Measurements from ENCODE around the gene MPDZ. TPM values are rescaled to one million over a fixed set of nuclear protein-coding genes. Genes with fewer than 3 reads are reported as not detected.

MPDZ gene
- total RNA-seq, 2 donors from 2014 or later = 57.3 to 61.5 TPM

DNA sequence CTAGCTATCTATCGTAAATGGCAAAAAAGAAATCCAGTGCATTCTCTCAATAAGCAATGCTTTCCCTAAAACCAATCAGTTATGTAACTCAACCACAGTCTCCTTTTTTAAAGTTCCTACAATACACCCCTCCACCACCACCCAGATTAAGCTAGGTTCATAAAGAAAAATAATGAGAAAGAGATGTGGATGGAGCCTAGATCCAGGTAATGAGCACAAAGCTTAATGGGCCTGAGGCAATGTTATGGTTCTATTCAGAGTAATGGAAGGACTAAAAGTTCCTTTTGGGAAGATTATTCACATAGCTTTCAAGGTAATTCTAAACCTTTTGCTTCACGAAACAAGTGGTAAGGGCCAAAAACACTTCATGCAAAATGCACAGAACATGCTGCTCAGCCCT is 113.5 kb downstream of the MPDZ start:
- H3K4me1 ChIP-seq = no peaks in the 10 kb centered on the region
- H3K27me3 ChIP-seq = no peaks in the 10 kb centered on the region
- H3K36me3 ChIP-seq = peaks cover 17% of the 10 kb centered on the region
- no peak overlapping the region for H3K4me3 ChIP-seq
- H3K27ac ChIP-seq = no peak overlapping the region
- no peak for DNase-seq (ENCODE audit: low spot score)
- H3K9me3 ChIP-seq = no peaks in the 10 kb centered on the region
- TF ChIP-seq, protein P1, sequence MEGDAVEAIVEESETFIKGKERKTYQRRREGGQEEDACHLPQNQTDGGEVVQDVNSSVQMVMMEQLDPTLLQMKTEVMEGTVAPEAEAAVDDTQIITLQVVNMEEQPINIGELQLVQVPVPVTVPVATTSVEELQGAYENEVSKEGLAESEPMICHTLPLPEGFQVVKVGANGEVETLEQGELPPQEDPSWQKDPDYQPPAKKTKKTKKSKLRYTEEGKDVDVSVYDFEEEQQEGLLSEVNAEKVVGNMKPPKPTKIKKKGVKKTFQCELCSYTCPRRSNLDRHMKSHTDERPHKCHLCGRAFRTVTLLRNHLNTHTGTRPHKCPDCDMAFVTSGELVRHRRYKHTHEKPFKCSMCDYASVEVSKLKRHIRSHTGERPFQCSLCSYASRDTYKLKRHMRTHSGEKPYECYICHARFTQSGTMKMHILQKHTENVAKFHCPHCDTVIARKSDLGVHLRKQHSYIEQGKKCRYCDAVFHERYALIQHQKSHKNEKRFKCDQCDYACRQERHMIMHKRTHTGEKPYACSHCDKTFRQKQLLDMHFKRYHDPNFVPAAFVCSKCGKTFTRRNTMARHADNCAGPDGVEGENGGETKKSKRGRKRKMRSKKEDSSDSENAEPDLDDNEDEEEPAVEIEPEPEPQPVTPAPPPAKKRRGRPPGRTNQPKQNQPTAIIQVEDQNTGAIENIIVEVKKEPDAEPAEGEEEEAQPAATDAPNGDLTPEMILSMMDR (IDR thresholded peaks at IDR 0.05) = no peak

DNA sequence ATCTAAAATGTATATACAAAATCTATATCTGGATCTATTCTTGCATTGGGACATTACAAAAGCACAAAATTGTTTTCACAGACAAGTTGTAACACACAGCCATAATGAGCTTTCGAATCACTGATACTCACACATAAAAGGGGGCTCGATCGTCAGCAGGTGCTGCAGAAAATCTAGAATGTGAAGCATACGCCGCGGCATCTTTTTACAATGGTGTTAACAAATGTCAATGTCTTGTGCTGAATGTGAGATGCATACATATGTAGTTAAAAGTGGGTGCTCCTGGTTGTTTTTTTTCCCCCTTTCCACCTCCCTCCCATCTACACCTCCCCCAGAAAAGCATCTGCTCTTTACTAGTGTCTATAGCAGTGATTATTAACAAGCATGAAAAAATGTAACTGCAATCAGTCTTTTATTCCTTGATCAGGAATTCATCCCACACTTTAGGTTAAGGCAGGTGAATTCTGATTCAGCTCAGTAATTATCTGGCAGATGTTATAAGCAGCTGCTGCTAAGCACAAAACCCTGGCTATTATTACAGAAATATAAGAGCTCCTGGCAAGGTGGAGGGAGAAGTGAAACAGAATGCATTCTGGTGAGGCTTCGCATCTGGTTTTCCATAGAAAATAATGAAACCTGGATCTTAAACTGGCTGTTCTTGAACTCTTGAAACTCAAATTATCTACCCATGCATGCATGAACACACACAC is 114.1 kb downstream of the MPDZ start:
- TF ChIP-seq, protein P1 (IDR thresholded peaks at IDR 0.05) = no peak
- Histone ChIP-seq H3K4me1 (no peaks in the 10 kb centered on the region), H3K27me3 (no peaks in the 10 kb centered on the region), H3K27ac (no peak overlapping the region), H3K4me3 (no peak overlapping the region), H3K9me3 (no peaks in the 10 kb centered on the region), H3K36me3 (peaks cover 17% of the 10 kb centered on the region)
- no peak for DNase-seq (ENCODE audit: low spot score)

DNA sequence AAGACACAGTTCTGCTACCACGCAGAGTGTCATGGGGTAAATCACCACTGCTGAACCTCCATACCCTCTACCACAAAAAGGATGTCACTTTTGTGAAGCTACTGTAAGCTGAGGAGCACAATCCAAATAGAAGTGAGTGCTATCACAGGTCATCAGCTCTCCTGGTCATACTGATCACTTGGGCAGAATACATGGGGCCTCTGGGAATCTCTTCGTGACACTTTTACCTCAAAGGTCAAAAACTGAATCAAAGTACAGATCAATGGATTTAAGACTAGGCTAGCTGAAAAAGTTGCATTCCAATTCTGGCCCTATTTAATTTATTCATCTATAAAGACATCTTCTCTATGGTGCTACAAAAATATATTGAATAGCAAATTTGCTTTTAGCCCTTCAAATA is 115.5 kb downstream of the MPDZ start:
- H3K4me3 ChIP-seq = no peak overlapping the region

DNA sequence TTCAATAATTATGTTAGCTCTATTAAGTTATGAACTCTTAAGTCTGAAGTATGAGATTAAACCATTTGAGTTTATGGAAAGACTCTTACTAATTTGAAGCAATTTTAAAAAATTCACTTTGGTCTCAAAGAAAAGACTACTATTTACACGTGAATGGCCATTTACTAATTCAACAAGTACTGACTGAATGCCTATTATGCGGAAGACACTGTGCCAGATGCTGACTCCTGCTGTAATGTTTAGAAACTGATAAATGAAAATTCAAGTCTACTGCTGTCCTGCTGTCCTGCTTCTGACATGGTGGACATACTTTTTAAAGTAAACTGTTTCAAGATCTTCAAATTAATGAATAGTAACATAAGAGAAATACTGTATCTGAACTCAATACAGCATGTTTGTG is 116.2 kb downstream of the MPDZ start:
- TF ChIP-seq, protein P1 (IDR thresholded peaks at IDR 0.05) = no peak
- H3K36me3 ChIP-seq = peaks cover 18% of the 10 kb centered on the region

More for the DNA sequence above, 115.5 kb downstream of the MPDZ start:
- Histone ChIP-seq H3K36me3 (peaks cover 22% of the 10 kb centered on the region), H3K27me3 (no peaks in the 10 kb centered on the region), H3K4me1 (no peaks in the 10 kb centered on the region), H3K9me3 (no peaks in the 10 kb centered on the region), H3K27ac (no peak overlapping the region)
- DNase-seq (ENCODE audit: low spot score) = no peak
- TF ChIP-seq, protein P1 (IDR thresholded peaks at IDR 0.05) = no peak

DNA sequence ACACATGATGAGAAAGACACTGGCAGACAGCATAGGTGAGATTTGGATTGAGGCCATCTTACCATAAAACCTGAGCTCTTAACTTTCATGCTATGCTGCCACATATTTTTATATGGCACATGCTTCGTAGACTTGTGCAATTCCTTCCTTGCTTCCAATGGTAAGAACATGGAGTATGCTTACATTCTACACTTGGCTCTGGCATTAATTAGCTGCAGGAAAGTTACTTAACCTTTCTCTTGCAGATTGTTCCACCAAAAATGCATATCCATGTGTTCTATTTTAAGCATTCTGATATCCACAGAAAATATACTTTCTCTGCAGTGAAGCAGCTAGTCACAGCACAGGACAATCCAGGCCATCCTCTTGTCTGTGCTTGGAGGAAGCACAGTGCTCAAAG is 119.4 kb downstream of the MPDZ start:
- peaks cover 18% of the 10 kb centered on the region for H3K36me3 ChIP-seq
- no peaks in the 10 kb centered on the region for H3K9me3 ChIP-seq
- no peak overlapping the region for H3K27ac ChIP-seq
- no peak for DNase-seq (ENCODE audit: low spot score)
- TF ChIP-seq, protein P1 (IDR thresholded peaks at IDR 0.05) = no peak
- no peaks in the 10 kb centered on the region for H3K27me3 ChIP-seq
- H3K4me3 ChIP-seq = no peak overlapping the region
- H3K4me1 ChIP-seq = no peaks in the 10 kb centered on the region

More for the DNA sequence above, 116.2 kb downstream of the MPDZ start:
- H3K9me3 ChIP-seq = no peaks in the 10 kb centered on the region
- no peaks in the 10 kb centered on the region for H3K4me1 ChIP-seq
- H3K4me3 ChIP-seq = no peak overlapping the region
- no peak for DNase-seq (ENCODE audit: low spot score)
- no peaks in the 10 kb centered on the region for H3K27me3 ChIP-seq
- H3K27ac ChIP-seq = no peak overlapping the region

DNA sequence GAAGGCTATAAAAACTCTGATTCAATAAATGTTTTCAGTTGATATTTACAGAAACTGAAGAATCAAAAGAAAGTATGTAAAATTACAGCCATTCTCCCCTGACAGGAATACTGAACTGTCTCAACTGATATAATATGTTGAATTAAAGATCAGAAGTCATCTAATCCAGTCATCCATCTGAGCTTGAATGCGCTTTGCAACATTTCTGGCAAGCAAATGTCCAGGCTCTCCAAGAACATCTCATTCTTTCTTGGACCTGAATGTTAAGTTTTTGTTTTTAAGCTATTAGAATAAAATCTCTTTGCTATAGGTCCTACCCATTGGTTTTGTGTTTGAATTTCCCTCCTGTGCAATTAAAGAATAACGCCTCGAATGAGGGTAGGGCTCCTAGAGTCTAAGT is 120.5 kb downstream of the MPDZ start:
- H3K4me1 ChIP-seq = no peaks in the 10 kb centered on the region
- H3K9me3 ChIP-seq = no peaks in the 10 kb centered on the region
- H3K36me3 ChIP-seq = peaks cover 18% of the 10 kb centered on the region
- no peak for DNase-seq (ENCODE audit: low spot score)
- H3K27me3 ChIP-seq = no peaks in the 10 kb centered on the region
- H3K4me3 ChIP-seq = no peak overlapping the region
- TF ChIP-seq, protein P1 (IDR thresholded peaks at IDR 0.05) = no peak
- H3K27ac ChIP-seq = no peak overlapping the region

Data from right atrium auricular region (tissue), 2 donors.